GM10266 (cell line): ENCODE results near the gene EFCAB11.

Source experiments
- DNase-seq: peaks from one replicate; pipeline ENCODE4 v3.0.0; 2012; ENCODE audit errors: extremely low spot score
- TF ChIP-seq, protein P1 (sequence below): IDR thresholded peaks from 2 replicates; pipeline ENCODE4 v1.5.1; 2012; ENCODE audit warnings: mild to moderate bottlenecking, low read depth; ENCODE audit not compliant: control insufficient read depth, insufficient read depth; ENCODE audit errors: missing control alignments

The EFCAB11 gene

DNA sequence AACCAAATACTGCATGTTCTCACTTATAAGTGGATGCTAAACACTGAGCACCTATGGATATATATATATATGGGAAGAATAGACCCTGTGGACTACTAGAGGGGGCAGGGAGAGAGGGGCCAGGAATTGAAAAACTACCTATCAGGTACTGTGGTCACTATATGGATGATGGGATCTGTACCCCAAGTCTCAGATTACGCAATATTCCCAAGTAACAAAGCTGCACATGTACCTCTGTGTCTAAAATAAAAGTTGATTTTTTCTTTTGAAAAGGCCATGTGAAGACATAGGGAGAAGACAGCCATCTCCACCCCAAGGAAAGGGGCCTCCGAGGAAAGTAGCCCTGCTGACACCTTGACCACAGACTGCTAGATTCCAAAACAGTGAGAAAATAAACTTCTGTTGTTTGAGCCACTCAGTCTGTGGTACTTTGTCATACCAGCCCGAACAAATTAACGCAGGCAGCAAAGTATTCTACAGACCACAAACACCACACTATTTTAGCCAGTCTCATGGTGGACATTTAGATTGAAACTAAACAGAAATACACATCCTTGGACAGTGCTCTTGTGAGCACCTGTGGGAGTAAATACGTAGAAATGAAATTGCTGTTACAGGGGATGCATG lies 197.1 kb downstream of the EFCAB11 start:
- TF ChIP-seq, protein P1, sequence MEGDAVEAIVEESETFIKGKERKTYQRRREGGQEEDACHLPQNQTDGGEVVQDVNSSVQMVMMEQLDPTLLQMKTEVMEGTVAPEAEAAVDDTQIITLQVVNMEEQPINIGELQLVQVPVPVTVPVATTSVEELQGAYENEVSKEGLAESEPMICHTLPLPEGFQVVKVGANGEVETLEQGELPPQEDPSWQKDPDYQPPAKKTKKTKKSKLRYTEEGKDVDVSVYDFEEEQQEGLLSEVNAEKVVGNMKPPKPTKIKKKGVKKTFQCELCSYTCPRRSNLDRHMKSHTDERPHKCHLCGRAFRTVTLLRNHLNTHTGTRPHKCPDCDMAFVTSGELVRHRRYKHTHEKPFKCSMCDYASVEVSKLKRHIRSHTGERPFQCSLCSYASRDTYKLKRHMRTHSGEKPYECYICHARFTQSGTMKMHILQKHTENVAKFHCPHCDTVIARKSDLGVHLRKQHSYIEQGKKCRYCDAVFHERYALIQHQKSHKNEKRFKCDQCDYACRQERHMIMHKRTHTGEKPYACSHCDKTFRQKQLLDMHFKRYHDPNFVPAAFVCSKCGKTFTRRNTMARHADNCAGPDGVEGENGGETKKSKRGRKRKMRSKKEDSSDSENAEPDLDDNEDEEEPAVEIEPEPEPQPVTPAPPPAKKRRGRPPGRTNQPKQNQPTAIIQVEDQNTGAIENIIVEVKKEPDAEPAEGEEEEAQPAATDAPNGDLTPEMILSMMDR = no peak
- DNase-seq = no peak

DNA sequence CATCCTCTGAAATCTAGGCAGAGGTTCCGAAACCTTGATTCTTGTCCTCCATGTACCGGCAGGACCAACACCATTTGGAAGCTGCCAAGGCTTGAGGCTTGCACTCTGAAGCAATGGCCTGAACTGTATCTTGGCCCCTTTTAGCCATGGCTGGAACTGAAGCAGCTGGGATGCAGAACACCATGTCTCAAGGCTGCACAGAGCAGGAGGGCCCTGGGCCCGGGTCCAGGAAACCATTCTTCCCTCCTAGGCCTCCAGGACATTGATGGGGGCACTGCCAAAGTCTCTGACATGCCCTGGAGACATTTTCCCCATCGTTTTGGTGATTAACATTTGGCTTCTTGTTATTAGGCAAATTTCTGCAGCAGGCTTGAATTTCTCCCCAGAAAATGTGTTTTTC lies 198.7 kb downstream of the EFCAB11 start:
- no peak for DNase-seq
- TF ChIP-seq, protein P1 = no peak

DNA sequence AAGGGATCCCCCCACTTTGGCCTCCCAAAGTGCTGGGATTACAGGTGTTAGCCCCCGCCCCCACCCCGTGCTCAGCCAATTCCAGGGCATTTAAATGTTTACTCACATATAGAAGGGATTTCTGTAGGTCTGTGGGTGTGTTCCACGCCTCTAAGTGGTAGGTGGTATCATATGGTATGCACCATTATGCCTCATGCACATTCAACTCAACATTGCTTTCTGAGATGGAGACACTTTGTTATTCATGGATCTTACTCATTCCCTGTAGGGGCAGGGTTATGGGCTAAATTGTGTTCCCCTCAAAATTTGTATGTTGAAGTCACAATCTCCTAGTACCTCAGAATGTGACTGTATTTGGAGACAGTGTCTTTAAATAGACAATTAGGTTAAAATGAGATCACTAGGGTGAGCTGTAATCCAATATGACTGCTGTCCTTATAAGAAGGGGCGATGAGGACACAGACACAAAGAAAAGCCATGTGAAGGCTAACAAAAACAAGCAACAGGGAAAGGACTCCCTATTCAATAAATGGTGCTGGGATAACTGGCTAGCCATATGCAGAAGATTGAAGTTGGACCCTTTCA lies 200.6 kb downstream of the EFCAB11 start:
- TF ChIP-seq, protein P1 = no peak
- no peak for DNase-seq

DNA sequence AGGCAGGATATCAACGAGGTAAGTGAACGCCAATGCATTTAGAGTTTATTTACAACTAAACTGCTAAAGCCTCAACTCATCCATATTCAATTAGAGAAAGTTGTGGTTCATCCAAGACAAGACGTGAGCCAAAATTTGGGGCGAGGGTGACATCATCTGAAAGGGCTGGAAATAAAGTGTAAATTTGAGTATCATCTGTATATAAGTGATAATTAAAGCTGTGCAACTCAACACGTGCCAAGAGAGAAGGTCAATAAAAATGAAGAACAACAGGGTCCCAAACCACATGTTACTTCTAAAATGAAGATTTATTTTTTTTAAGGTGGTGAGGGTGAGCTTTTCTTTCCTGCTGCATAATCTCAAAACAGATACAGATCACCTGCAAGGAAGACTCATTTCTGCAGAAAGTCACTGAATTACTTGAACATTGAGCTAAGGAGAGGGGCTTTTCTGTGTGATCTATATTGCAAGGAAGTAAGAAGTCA lies 203.6 kb downstream of the EFCAB11 start:
- DNase-seq = no peak
- TF ChIP-seq, protein P1 = no peak

DNA sequence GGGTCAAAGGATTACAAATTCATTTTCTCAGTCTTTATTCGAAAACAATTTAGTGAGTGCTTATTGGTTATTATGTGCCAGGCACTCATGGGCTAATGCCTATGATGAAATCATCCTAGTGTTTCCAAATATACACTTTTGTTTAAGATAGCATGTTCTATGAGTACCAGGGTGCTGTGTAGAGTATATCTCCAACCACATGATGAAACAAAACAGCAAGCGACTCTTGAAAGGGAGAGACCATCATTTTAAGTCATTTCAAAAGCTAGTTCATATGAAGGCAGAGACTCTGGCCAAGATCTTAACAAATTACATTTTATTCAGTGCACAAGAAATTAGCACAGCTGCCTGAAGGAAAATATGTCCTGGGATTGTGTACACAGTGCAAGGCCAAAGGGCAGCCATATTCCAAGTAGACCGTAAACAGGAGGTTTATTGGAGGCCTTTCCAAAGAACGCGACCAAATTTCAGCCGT lies 204.2 kb downstream of the EFCAB11 start:
- no peak for DNase-seq
- TF ChIP-seq, protein P1 = no peak

DNA sequence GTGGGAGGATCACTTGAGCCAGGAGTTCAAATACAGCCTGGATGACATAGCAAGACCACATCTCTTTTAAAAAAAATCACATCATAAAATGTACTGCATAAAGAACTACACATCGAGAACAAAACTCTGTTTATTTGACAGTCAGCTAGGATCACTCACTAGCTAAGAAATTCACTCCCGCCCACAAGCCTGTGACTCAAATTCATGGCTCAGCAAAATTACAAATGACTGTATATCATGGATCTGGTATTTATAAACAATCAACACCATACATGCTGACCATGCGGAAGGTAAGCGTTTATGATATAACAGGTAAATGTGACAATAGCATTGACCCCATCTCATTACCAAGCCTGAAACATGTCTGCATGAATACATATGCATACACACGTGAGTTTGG lies 206.5 kb downstream of the EFCAB11 start:
- TF ChIP-seq, protein P1 = no peak
- no peak for DNase-seq

DNA sequence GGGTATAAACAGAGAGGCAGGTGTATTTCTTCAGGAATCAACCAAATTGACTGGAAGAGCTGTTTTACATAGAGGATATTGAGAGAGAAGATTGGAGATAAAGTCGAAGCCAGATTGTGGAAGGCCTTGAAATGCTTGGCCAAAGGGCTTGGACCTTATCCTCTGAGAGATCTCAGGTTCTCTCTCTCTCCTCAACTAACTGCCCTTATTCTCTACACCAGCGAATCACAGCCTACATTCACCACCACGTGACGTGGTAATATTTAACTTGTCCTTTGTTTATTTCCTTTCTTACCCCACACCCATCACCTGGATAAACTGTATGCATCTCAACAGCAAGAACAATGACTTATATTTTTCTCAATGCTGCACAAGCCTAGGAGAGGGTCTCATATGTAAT lies 207.4 kb downstream of the EFCAB11 start:
- TF ChIP-seq, protein P1 = no peak

More for the DNA sequence above, 207.4 kb downstream of the EFCAB11 start:
- no peak for DNase-seq
